Stimulated activated CD4-positive, alpha-beta T cell treated with anti-CD3 and anti-CD28 coated beads, Interleukin-4, amount 100 ng/mL, for 48 hours (primary cell): ENCODE data around the gene TSC1.
"Not testable (repeated sequence)": the region's sequence is repeated elsewhere in the genome, so short reads cannot be mapped to it uniquely, and the experiment has no call there.

Source experiments
- DNase-seq, 2 donors: peaks; one replicate each; pipeline ENCODE4 v3.0.0-alpha.2; 2020; ENCODE audit warnings: low read depth in 2 of 2

TSC1 gene

DNA sequence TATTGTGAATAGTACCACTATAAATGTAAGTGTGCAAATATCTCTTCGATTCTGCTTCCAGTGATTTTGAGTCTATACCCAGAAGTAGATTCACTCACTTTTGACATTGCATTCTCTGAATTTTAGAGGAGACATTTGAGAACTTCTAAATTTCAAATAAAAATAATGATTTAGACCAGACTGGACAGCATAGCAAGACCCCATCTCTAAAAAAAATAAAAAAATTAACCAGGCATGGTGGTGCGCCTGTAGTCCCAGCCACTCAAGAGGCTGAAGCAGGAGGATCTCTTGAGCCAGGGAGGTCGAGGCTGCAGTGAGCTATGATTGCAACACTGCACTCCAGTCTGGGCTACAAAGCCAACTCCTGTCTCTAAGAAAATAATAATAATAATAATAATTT, 32.2 kb upstream of the TSC1 start:
- no peak for DNase-seq

DNA sequence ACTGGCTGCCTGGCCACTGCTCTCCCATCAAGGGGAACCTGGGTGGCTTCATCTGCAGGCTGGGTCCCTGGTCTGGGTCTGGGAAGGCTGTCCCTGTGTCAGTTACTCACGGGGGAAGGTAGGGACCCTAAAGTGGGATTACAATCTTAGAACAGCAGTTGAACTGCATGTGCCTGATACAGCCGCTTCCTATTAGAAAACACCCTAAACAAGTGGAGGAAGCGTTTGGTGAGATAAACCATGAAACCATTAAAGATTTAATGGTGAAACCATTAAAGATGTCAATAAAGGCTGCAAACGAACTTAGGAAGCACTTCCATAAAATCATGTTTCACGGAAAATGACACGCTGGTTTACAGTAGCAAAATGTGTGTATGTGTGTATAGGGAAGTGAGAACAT, 31.5 kb upstream of the TSC1 start:
- DNase-seq = no peak

DNA sequence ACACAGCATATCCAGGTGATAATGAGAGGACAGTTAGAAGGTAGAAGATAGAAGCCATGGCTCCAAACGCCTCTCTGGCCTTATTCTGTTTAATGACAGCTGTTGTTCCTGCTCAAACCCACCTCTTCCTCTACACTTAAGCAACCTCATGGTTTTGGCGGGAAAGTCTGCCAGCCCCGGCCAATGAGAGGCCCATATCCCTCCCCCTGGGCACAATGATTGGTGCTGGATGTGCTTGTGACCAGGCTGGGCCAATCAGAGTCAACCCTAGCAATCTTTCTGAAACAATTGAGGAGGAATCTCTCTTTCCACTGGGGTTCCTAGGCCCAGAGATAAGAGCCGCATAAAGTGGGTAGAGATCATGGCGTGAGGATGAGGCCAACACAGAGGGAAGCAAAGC, 29.3 kb upstream of the TSC1 start:
- DNase-seq = peak in 1 of 2 donors; percentile 14

DNA sequence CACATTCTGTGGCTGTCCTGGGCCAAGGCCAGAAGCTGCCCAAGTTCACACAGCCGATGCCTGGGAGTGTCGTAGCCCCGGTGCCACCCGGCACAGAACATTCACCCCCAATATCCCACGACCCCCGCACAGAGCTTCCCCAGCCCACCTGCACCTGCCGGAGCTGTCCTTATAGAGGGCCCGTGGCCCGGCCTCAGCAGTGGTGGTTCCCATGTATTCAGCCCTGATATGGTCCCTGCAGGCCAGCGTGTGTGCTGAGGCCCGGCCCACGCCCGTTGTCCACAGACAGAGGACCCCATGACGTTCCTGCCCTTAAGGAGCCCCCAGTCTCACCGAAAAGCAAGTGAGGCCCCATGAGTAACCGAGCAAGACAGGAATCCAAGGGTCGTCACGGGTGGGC, 28.8 kb upstream of the TSC1 start:
- DNase-seq = no peak

DNA sequence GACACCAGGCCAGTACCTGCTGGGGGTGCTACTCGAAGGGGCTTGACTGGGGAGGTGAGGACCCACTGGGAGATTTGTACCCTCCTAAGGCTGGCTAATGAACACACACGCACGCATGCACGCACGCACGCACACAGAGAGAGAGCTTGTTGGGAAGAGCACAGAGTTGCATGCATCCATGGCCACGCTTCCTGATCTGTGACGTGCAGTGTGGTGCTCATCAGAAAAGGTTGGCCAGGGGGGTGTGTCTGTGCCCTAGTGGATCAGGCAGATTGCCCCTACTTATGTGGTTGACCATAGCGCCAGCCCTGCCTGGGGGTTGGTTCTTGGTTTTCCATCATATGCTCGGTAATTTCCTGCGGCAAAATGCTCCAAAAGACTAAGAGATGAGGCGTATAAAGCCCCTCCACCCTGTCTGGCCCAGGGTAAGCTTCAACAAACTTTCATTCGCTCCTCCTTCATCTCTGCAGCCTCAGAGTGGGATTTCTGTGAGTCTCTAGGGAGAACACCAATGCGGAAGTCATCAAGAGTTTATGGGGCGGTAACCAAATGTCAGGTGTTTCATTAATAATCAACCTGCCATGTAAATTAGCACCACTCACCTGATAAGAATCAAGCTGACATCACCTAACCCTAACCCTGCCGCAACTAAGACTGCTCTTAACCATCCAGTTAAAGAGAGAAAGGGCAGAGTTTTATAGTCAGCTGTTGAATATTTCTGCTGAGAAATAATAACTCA, 26.1 kb upstream of the TSC1 start:
- no peak for DNase-seq

DNA sequence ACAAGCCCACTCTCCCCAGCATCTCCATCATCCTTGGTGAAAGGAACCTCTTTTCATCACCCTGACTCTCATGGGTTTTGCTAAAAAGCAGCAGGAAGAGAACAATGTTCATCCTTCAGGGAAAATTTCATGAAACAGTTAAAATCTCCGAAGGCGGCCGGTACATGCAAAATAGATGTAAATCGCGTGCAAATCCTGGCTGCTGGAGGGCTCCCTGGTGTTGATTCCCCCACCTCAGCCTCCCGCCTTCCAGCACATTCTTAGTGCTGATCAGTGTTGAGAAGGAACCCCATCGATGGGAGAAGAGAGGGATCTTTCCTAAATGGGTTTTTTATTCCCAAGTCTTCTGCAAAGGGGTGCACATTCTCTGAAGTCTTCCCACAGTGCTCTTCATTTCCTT, 25.4 kb upstream of the TSC1 start:
- DNase-seq = no peak

DNA sequence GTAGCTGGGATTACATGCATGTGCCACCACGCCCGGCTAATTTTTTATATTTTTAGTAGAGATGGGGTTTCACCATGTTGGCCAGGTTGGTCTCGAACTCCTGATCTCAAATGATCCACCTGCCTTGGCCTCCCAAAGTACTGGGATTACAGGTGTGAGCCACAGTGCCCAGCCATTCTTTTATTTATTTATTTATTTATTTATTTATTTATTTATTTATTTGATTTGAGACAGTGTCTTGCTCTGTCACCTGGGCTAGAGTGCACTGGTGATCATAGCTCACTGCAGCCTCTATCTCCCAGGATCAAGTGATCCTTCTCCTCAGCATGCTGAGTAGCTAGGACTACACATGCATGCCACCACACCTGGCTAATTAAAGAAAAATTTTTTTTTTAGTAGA, 23.5 kb upstream of the TSC1 start:
- DNase-seq = not testable (repeated sequence)

DNA sequence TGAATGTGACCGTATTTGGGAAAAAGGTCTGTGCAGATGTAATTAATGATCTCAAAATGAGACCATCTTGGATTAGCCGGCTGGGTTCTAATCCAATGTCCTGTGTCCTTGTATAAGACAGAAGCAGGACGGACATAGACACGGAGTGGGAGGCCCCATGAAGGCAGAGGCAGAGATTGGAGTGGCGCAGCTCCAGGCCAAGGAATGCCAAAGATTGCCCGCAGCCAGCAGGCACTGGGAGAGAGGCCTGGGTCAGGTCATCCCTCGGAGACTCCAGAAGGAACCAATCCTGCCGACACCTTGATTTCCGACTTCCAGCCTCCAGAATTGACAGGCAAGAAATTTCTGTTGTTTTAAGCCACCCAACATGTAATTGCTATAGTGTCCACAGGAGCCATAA, 21.1 kb upstream of the TSC1 start:
- DNase-seq = no peak

DNA sequence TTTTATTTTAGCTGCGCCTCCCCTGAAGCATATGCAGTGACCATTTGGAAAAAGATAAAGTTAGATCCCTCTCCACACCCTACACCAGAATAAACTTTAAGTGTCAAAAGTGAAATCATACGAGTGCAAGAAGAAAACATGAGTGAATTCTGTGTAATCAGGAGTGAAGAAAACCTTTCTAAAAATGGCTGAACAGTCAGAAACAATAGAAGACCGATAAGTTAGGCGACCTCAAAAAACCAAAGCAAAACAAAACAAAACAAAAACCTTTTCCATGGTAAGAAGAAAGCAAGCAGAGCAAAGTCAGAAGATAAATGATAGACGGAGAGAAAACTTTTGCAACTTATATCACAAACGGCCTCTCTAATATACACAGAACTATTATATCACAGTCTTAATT, 16.6 kb upstream of the TSC1 start:
- DNase-seq = no peak

DNA sequence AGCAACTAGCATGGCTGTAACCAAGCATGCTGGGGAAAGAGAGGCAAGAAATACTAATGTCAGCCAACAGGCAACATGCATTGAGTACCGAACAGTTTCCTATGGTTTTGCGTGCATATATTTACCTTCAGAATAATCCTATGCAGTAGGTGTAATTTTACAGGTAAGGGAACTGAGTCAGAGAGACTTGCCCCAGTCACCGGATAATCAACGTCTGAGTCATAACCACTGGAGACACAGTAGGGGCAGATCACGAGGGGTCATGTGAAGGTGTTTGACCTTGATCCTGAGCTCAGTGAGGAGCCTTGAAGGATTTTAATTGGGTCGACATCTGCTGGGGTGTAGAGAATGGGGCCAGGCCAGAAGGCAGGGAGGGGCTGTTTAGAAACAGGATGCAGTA, 13.4 kb upstream of the TSC1 start:
- DNase-seq = no peak

DNA sequence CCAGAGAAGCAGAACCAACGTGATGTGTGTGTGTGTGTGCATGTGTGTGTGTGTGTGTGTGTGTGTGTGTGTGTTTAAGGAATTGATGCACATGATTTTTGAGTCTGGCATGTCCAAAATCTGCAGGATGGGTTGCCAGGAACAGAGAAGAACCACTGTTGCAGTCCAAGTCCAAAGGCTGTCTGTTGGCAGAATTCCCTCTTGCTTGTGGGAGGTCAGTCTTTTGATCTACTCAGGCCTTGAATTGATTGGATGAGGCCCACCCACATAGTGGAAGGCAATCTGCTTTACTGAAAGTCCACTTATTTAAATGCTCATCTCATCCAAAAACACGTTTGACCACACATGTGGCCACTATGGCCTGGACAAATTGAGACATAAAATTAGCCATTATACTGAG, 11.4 kb upstream of the TSC1 start:
- DNase-seq = no peak

DNA sequence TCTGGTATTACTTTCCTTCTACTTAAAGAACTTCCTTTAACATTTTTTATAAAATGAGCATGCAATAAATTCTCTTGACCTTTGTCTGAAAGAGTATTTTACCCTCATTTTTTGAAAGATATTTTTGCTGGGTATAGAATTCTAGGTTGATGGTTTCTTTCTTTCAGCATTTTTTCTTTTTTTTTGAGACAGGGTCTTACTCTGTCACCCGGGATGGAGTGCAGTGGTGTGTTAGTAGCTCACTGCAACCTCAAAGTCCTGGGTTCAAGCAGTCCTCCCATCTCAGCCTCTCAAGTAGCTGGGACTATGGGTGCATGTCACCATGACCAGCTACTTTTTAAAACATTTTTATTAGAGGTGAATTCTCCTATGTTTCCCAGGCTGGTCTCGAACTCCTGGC, 10.7 kb upstream of the TSC1 start:
- no peak for DNase-seq

DNA sequence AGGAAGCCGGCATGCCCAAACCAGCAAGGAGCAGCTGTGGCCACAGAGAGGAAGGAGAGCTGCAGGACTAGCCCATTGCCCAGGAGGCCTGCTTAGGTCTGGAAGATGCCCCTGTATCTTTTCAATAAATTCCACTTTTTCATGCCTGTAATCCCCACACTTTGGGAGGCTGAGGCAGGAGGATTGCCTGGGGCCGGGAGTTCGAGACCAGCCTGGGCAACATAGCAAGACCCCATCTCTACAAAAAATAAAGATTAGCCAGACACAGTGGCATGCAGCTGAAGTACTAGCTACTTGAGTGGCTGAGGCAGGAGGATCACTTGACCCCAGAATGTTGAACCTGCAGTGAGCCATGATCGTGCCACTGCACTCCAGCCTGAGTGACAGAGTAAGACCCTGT, 5.3 kb upstream of the TSC1 start:
- DNase-seq = no peak

DNA sequence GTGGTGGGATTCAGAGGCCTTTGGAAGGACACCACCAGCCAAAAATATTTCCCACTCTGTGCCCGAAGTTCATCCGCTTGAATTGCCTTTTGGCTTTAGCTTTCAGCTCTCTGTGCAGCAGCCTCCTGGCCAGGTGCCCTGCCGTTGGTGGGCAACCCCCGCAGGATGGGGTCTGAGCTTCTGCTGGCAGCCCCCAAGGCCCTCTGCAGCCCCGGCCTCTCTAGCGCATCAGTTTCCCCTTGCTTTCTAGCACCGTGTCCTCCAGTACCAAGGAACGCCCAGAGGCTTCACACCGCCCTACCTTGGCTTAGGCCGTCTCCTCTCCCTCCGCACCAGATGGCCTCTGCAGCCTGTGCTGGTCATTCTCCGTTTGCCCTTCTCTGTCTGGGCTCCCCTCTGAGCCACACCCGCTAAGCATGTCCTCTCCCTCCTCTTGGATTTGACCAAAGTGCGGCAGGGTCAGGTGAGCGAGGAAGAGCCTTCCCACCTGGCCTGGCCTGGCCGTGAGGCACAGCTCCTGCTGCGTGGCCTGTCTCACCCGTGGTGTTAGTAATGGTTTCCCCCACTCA, 4.2 kb upstream of the TSC1 start:
- DNase-seq = no peak

DNA sequence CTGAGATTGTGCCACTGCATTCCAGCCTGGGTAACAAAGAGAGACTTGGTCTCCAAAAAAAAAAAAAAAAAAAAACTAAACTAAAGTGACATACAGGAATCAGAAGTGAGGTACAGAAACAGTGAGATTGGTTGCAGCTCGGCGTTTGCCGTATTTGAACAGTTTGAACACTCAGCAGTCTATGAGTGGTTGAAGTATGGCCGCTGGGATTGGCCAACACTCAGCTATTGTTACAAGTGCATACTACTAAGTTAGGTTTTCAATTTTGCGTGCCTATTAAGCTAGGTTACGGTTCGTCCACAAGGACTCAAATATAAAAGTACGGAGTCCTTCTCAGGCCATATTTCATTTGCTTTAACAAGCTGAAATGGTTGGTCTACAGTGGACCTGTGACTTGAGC, 3.3 kb upstream of the TSC1 start:
- no peak for DNase-seq

DNA sequence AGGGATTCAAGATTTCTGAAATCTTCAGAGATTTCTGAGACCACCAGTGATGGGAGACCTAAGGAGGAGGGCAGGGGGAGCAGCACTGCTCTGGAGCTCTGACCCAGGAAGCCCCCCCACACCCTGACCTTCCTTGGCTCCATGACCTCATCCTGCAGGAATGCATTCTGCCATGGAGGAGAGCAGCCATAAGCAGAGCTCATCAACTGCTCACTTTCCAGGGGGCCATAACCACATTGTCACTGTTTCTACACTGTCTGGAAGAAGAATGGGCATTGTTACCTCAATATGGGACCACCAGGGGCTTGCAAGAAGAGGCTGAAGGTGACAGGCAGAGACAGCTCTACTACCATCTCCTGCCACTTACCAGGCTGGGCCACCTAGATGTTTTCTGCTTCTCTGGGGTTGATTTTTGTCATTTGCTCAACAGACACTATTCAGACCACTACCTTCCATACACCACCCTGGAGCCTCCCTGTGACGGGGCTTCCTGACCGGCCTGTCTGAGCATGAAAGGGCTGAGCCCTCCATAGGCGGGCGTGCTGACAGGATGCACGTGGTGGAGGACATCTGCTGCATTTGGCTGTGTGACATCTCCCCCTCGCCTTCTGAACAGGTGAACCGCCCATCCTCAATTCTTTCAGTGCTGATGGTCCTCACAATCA, 2.3 kb upstream of the TSC1 start:
- no peak for DNase-seq

DNA sequence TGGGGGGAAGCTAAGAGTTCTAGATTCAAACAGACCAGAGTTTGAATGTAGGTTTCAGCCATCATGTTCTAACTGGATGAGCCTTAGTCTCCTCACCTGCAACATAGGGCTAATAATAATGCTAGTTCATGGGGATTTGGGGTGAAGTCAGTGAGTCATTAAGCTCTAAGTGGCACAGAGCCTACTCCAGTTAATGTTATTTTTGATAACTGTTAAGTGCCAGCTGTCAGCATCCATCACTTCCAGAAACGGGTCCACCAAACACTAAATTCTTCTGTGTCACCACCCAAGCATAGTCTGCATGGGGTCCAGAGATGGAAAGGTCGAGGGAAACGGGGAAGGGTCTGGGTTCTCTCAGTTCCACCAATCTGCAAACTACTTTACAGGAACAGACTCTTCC, 1.8 kb upstream of the TSC1 start:
- DNase-seq = no peak

DNA sequence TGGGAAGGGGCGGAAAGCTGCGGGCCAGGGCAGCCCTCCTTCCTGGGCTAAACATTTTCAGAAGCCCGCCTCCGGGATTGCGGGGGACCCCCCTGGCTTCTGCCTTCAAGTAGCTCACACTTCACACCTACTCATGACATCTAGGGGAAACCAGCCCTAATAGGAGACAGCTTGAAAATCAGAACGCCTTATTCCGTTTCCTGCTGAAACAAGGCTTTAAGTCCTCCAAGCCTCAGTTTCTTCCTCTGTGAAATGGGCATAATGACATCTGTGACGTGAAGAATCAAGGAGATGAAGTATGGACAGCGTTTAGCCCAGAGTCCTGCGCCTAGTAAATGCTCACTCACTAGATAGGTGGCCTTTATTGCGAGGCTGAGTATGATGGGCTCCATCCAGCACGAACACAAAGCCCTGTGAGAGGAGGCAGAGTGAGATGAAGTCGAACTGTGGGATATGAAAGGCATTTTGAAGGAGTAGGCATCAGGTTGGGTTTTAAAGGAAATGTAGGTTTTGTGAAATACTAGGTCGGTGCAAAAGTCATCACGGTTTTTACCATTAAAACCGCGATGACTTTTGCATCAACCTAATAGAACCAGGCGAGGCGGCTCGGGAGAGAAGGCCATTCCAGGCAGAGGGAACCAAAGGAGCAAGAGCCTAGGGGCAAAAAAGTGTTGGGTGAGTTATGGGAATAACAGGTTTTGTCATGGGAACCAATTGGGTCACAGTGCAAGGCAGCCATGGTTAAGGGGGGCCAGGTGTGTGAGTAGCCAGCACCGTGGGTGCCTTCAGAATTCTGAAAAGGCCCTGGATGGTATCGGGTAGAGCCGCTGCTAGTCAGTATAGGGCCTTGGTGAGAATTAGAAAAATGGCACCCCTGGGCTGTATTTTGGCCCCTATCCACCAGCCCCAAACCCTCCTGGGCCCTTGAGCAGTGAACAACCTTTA, 1.0 kb upstream of the TSC1 start:
- no peak for DNase-seq

DNA sequence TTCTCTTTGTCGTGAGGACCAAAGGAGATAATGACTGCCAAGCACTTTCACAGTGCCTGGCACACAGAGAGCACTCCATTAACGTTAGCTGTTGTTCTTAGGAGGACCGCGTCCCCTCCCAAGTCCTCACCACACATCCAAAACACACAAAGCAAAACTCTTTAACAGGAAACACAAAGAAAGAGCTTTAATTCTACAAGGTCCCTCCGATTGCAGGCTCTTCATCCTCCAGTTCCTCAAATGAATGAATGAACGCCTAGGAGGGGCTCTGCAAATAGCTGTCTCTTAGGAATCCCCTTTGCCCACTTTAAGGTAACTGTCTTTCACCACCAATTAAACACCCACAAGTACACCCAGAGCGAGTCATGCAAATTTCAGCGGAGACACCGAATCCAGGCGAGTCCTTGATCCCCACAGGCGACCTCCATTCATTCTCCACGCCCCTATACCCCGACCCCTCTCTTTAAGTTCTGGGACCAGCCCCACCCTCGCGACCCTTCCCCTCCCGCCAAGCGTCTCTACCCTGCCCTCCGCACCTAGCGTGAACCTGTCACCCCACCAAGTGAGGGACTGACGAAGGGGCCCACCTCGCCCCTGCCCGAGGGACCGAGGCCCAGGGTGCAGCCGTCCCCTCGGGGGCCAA, 644 bp downstream of the TSC1 start:
- DNase-seq = no peak

DNA sequence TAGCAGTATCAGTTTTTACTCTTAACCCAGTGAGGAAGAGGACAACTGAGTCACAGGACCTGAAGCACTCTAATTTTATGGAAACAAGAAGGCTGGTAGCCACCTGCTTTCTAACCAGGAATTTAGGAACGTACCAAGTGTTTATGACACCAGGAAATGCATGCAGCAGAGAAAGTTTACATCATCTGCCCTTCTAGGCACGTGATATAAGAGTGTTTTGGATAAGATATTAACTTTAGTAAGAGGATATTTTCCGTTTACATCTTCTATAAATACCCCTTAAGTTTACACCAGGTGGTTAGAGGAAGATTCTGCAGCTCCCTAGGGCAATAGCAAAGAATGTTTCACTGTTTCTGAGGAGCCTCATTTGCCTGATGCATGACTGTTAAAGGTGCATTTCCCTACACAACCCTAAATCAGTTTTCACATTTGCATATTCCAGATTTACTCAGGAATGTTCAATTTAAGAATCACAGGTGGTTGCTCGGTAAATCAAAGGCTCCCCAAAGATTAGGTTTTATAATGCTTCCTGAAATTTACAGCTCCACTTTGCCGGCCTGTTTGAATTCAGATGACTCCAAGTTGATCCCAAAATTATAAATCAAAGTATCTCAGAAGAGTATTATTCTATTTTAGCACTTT, 1.8 kb downstream of the TSC1 start:
- DNase-seq = no peak

DNA sequence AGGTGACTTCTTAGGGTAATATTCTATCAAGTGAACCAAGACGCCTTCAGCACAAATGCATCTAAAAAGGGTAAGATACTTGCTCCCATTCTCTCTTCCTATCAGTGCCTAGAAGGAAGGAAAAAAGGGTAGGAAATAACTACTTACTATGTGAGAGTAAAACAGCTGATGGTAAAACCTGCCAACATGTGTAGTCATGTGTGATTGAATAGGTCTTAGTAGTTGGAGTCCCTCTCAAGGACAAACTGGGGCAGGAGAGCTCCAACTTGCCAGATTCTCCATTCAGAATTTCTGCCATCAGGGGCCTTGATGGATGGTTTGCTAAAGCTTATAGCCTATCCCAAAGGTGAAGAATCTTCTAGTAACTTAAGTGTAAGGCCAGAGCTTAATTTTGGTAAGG, 5.2 kb downstream of the TSC1 start:
- no peak for DNase-seq
